Mesenteric fat pad (tissue), 1 donor: ENCODE results near the gene SNCAIP. TPM values are rescaled to one million over a fixed set of nuclear protein-coding genes. Genes with fewer than 3 reads are reported as not detected.

Source experiments
- DNase-seq: peaks from one replicate; pipeline ENCODE4 v3.0.0-alpha.2; 2020; ENCODE audit warnings: low spot score
- total RNA-seq: library from RNA; stranded (reverse); fragmentation: NEBNext Ultra II Directional; extraction: Animal tissue kit (Norgen Biotek cat#: 25700); gene quantifications from one replicate; pipeline ENCODE4 v1.2.1, GENCODE V29; 2021
- donor health status: DM: yes; HTN: yes; CAD: no.

Gene SNCAIP
- total RNA-seq, 1 donor from 2014 or later, result 3.6 TPM

DNA sequence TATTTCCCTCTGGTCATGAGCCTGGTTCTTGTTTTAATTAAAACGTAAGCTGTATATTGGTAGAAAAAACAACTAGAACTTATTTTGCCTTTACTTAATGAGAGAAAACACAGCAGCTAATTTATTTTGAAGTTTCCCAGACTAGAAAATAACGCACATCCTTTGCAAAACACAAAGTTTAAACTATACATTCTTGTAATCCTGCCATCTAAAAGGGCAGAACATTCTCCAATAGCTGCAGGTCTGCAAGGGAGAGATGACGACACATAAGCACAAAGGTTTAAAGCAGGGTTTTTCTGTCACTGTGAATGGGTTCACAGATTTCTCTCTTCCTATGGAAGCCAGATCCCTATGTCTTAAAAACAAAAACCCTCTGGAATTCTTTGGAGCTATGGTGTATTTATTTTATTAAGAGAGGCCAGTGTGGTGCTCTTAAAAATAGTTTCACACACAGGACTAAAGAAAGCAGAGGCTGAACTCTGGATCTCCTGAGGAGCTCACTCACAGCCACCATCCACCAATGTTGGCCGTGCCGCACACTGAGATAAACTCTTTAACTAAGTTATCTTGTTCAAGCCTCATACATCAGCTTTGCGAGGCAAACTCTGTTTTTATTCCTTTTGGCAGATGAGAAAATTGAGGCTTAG, 82.4 kb downstream of the SNCAIP start:
- no peak for DNase-seq

DNA sequence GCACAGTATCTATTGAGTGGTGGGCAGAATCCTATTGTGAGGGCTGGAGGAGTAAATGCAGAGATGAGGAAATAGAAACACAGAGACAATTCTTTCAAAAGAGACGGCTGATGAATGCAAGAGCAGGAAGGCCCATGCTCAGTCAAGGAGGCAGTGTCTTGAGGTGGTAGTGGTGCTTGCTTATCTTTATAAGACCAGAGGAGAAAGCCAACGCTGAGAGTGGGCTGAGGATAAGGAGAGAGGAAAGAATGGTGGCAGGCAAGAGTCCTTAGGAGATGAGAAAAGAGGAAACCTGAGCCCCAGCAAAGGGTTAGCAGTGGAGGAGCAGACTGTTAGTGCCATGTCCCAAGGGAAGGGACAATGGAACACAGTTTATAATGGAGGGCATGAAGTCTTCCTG, 86.0 kb downstream of the SNCAIP start:
- no peak for DNase-seq

DNA sequence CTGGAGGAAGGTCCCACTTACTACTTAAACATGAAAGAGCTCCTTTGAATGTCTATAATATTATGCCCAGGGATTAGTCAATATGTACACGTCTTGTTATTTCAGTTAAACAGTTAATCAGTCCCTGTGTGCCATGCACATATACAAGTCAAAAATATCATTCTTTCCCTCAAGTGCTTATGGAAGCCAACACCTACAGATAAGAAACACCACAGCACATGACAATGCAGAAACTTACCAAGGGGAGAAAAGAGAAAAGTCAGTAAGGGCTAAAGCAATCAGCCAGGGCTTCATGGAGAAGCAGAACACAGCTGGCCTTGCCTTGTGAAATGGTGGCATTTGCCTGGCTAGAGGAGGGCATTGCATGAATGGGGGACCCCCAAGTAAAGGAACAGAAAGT, 88.3 kb downstream of the SNCAIP start:
- no peak for DNase-seq

GRCh38 chr5:122400938-122401337, 88.9 kb downstream of the SNCAIP start:
- DNase-seq, result no peak

- no peak for DNase-seq
Observed at GRCh38 chr5:122401976-122402725, 90.1 kb downstream of the SNCAIP start.

DNA sequence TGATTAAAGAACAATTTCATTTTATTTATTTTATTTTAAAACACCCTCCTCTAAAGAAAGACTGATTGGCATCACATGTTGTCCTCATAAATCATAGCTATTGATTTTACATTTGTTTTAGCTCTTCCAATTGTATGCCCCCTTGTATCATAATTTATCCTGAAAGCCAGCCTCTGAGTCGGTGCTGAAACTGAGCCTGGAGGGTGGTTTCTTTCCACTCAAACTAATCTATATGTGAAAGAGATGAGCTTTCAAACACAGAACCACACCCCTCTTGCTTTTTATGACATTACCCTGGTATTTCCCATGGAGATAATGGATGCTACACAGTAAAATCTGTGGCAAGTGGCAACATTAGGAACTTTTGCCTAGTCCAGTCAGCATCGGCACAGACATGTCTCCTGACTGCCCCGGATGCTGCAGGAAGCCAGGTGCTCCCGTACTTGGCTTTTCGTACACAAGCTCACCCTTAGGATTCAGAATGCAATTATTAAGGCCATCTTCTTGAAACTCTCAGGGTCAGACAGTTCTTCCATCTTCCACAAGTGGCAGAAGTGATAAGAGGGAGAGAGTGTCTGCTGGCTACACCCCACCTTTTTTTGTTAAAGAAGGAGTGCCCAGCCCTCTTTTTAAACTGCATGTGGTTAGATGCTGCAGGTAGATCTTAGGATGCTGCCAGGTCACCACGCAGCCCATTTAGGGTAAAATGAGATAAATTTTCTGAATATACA, 91.1 kb downstream of the SNCAIP start:
- no peak for DNase-seq

DNA sequence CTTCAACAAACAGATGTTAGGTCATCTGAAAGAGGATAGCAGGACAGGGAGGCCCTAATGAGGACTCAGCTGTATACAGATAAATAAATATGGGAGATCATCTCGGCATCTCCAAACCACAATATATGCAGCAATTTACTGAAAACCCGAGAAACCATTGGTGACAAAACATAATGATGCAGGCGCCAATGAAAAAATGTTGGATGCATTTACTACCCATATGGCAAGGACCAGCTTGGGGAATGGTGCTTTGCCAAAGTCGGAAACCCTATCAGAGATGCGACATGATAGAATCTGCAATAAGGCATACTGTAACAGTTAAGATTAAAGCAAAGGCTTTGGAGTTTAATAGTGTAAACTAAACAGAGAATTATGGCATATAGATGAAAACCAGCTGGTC, 92.0 kb downstream of the SNCAIP start:
- no peak for DNase-seq

DNA sequence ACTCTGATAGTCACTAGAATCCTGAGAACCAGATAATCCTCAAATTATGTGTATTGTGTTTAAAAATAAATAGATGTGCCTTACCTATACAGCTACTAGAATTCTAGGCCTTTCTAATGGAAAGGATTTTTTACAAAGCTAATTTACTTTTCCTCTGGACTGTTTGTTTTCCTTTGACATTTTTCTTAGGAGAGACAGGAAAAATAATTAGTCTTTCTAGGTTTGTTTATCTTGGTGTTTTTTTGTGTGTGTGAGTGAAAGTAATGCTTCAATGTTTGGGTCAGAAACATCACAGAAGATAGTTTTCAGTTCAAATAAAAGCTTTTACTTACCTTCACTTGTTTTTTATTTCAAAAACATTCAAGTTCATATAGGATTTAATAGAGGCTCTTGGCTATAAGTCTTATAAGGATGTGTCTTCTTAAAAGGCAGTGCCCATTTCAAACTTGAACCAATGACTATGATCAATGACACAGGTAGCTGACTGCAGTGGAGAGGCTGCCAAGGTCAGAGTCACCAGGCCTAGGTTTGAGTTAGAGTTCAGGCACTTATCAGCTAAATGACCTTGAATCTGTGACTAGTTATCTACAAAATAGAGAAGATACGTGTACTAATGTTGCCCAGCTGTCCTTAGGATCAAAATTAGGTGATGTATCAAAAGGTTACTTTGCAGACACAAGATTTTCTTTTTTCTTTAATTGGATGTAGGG, 92.8 kb downstream of the SNCAIP start:
- DNase-seq, result no peak

DNA sequence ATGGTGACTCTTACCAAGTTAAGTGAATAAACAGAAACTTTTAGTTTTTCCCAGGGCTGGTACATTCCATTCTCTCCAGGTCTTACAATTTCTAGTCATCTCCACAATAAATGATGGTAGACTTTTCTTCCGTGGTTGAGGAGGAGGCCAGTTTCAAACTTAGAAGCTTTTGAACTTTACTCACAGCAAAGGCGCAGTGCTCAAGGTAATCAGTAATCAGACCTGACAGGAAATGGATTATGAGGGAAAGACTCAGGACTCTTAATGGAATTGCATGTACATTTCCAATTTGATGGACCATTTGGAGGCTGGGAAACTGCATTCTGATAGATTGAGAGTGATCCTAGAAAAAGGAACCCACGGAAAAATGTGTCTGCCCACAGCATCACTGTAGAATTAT, 93.7 kb downstream of the SNCAIP start:
- DNase-seq, result no peak

- DNase-seq, result no peak
Observed at GRCh38 chr5:122406181-122406580, 94.1 kb downstream of the SNCAIP start.

DNA sequence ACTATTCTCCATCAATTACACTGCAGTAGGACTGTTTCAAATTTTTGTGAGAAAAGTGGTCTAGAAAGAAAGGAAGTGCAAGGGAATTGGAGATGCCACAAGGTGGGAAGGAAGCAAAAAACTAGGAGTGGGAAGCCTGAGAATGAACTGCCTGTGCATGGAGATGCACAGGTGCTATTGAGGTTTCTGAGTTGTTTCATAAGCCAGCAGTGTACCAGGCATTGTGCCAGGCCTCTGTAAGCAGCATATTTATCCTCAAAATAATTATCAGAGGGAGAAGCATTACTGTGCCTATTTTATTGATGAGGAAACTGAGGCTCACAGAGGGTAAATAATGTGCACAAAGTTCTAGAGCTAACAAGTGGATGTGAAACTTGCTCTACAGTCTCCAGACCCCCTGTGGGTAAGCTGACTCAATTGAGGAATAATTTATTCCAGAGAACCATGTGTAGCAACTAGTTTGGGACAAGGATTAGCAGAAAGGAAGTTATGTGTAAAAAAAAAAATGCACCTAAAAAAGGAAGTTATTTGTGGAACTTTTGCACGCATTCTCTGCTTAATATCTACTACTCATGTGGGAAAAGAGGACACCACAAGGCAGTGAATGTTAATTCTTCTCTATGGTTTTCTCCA, 96.7 kb downstream of the SNCAIP start:
- no peak for DNase-seq

GRCh38 chr5:122412966-122413365, 100.9 kb downstream of the SNCAIP start:
- no peak for DNase-seq

- DNase-seq, result no peak
Observed at GRCh38 chr5:122413722-122414121, 101.7 kb downstream of the SNCAIP start.

DNA sequence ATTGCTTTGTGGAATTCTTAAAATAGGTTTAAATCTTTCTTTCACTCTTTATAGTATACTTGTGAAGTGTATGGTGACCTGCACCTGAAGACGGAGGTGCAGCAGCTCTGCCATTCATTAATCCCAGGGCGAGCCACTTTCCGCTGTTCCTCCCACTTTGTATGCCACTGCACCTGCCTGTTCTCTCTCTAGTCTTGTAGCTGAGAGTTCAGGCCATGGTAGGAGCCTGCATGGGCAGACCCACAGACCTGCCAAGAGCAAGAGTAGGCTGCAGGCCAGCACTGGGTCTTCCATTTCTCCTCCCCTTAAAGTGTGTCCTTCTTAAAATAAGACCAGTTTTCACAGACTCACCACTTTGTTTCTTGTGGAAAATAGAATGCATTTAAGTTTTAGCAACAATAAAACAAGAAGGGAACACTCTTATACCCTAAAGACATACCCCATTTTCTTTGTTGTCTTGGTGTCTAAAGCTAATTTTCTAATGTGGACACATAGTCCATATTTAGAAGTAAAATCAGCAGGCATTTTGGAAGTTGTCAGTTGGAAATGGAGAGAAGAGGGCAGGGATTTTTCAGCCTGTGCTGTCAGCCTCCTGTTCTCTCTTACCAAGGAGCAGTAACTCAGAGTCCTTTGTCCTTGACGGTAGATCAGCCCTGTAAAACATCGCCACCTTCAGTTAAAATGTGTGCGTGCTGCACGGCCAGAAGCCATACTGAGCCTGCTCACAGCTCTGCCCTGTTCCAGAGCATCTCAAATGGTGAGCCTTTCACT, 103.2 kb downstream of the SNCAIP start:
- DNase-seq, result no peak

DNA sequence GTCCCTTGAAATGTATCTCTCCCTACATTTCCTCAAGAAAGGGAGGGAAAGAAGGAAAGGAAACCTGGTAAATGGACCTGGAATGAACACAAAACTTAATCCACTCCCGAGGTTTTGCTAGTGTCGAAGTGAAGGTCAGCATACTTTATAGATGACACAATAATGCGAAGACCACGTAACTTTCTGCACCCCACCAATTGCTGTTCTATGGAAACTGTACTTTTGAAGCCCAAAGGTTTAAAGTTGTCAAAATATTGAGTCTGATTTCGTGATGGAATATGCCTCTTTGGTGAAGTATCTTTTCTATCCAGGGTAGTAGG, 103.7 kb downstream of the SNCAIP start:
- DNase-seq, result no peak

GRCh38 chr5:122419142-122419894, 107.3 kb downstream of the SNCAIP start:
- no peak for DNase-seq

GRCh38 chr5:122420091-122420490, 108.1 kb downstream of the SNCAIP start:
- no peak for DNase-seq

DNA sequence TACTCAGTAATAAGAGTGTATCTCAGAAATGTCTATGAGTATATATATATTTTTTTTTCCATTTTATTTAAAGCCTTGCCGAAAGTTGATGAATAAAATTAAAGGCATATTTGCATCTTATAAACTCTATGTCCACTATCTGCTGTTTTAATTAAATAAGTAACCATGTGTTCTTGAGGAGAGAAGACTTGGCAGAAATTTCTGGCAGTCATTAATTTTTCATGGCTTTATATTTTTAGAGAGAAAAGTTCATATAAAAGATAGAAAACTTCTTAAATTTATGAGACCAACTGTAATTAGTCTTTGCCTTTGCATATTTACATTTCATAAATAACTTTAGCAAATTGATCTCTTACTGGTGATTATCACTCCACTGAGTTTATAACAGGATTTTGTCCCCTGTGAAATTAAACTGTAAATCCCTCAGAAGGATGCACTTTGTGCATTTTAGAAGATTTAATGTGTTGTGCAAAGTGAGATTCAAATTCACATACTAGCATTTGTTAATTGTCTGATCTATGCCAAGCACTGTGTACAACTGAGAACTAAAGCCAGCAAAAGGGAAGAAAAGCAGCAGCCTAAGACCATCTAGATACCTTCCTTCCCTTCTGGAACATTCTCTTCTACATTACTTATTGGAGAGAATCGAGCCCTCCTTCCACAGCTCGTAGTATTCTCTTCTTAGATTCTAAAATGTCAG, 108.7 kb downstream of the SNCAIP start:
- no peak for DNase-seq

DNA sequence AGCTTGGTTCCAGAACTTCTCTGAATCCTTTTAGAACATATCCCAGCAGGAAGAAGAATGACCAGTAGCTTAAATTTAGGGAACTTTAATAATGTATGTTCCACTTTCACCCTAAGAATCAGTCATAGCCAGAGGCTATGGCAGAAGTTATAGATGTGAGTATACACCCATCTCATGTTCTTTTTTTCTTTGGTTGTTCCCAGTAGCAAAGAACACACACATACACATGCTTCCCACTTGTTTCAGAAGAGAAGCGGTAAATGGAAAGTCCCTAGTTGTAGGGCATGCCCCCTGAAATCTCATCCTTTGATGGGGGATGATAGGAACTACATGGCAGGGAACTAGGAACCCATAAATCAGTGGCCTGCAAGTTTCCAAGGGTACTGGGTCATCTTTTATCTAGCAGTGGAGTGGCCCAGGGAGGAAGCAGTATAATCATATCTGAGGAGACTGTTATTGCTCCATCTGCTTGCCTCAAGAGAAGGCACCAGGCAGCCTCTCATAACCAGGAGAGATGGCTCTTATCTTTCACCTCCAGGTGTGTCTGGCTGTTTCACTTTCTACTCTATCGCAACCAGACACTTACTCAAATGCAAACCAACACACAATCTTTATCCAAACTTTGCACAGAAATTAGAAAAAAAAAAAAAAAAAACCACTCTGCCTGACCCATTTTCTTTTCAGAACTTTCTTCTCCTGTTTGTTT, 109.5 kb downstream of the SNCAIP start:
- DNase-seq, result no peak
